Liver (tissue), 2 donors: ENCODE measurements around the gene SLC38A6.

Experiments
- MAX ChIP-seq: IDR thresholded peaks from 2 replicates; pipeline ENCODE4 v1.6.1; 2016; ENCODE audit warnings: antibody characterized with exemption
- RAD21 ChIP-seq, 2 donors: IDR thresholded peaks; 2 replicates each; pipeline ENCODE4 v1.6.1; 2016; ENCODE audit warnings: antibody characterized with exemption in 2 of 2, mild to moderate bottlenecking in 2 of 2
- REST ChIP-seq: IDR thresholded peaks from 2 replicates; pipeline ENCODE4 v1.6.1; 2016; ENCODE audit warnings: antibody characterized with exemption, mild to moderate bottlenecking
- YY1 ChIP-seq: IDR thresholded peaks from 2 replicates; pipeline ENCODE4 v1.6.1; 2016; ENCODE audit warnings: antibody characterized with exemption, mild to moderate bottlenecking
- donor health status: healthy.

GRCh38 chr14:61065656-61066055 lies 84.6 kb downstream of the SLC38A6 start:
- TF ChIP-seq REST (no peak), RAD21 (IDR thresholded peaks at IDR 0.05) (no peak), YY1 (no peak), MAX (no peak)
